PC-9 (cell line): ENCODE measurements around the gene MAN1C1.

ENCODE experiments used
- EZH2 ChIP-seq: fragments of 200-600 bp; sonication (generic); IDR thresholded peaks from 2 replicates; pipeline ENCODE4 v1.8.0; 2017; ENCODE audit warnings: antibody characterized with exemption, low read depth
- TF ChIP-seq, protein P1 (sequence below): fragments of 200-600 bp; sonication (generic); conservative IDR thresholded peaks from 2 replicates; pipeline ENCODE4 v1.6.1; 2017; ENCODE audit warnings: mixed run types, antibody characterized with exemption, mild to moderate bottlenecking, moderate library complexity

DNA sequence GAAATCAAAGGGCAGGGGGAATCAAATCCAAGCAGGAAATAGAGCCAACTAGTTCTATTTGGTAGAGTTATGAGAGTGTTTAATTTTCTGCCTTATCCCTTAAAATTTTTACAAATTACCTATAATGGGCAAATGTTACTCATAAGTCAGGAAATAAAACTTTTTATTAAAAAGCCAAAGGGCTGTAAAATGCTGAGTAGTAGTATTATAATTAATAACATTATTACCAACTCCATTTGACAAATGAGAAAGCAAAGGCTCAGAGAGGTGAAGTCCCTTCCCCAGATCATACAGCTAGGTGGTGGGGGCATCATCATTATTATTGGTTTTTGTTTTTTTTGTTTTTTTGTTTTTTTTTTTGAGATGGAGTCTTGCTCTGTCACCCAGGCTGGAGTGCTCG, 186.8 kb downstream of the MAN1C1 start:
- no peak for TF ChIP-seq EZH2
- TF ChIP-seq, protein P1, sequence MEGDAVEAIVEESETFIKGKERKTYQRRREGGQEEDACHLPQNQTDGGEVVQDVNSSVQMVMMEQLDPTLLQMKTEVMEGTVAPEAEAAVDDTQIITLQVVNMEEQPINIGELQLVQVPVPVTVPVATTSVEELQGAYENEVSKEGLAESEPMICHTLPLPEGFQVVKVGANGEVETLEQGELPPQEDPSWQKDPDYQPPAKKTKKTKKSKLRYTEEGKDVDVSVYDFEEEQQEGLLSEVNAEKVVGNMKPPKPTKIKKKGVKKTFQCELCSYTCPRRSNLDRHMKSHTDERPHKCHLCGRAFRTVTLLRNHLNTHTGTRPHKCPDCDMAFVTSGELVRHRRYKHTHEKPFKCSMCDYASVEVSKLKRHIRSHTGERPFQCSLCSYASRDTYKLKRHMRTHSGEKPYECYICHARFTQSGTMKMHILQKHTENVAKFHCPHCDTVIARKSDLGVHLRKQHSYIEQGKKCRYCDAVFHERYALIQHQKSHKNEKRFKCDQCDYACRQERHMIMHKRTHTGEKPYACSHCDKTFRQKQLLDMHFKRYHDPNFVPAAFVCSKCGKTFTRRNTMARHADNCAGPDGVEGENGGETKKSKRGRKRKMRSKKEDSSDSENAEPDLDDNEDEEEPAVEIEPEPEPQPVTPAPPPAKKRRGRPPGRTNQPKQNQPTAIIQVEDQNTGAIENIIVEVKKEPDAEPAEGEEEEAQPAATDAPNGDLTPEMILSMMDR = no peak
